Neural progenitor cell (in vitro differentiated cells): ENCODE results near the gene SPSB4.

Experiments used
- EZH2 ChIP-seq: fragments of 200-600 bp; sonication (generic); IDR thresholded peaks from 2 replicates; pipeline ENCODE4 v1.6.1; 2017; ENCODE audit warnings: antibody characterized with exemption, mild to moderate bottlenecking, moderate library complexity
- TF ChIP-seq, protein P1 (sequence below): fragments of 200-600 bp; sonication (generic); IDR thresholded peaks from 2 replicates; pipeline ENCODE4 v1.5.1; 2017; ENCODE audit warnings: antibody characterized with exemption, mild to moderate bottlenecking

DNA sequence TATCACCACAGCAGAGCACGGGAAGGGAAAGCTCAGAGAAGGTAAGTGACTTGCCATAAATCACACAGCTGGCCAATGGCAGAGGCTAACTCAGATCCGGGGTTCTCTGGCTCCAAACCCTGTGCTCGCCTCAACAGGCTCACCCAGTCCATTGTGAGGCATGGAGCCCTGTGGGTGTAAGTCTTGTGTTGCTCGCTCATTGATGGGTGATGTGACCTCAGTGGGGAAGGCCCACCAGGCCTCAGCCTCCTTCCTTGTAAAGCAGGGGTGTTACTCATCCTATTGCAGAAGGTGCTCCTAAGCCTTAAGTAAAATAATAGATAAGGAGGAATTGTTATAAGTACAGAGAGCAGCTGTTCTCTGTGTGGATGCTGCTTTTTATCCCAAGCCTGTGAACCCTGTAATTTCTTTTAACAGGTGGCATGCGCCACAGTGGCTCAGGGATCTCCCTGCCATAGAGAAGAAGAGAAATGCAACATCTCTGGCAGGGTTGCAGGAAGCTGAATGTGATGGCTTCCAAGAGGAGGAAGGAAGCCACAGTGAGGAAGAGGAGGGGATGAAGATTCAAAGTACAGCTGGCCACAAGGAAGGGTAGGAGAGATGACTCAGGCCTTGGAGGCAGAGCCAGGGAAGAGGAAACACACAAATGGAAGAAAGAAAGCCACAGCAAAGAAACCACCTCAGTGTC is 30.9 kb upstream of the SPSB4 start:
- TF ChIP-seq, protein P1, sequence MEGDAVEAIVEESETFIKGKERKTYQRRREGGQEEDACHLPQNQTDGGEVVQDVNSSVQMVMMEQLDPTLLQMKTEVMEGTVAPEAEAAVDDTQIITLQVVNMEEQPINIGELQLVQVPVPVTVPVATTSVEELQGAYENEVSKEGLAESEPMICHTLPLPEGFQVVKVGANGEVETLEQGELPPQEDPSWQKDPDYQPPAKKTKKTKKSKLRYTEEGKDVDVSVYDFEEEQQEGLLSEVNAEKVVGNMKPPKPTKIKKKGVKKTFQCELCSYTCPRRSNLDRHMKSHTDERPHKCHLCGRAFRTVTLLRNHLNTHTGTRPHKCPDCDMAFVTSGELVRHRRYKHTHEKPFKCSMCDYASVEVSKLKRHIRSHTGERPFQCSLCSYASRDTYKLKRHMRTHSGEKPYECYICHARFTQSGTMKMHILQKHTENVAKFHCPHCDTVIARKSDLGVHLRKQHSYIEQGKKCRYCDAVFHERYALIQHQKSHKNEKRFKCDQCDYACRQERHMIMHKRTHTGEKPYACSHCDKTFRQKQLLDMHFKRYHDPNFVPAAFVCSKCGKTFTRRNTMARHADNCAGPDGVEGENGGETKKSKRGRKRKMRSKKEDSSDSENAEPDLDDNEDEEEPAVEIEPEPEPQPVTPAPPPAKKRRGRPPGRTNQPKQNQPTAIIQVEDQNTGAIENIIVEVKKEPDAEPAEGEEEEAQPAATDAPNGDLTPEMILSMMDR = no peak
- no peak for TF ChIP-seq EZH2
